AG04450 (cell line): ENCODE results near the gene ATAD3A. TPM values are rescaled to one million over a fixed set of nuclear protein-coding genes. Genes with fewer than 3 reads are reported as not detected.

ENCODE experiments used
- CTCF ChIA-PET: fragments of 300-600, 350-600 bp; formaldehyde crosslinking; extraction: SDS; loops from one replicate; lab custom pipeline; 2022; ENCODE audit warnings: antibody characterized with exemption, inconsistent platforms; lab: Charles Lee
- POLR2A ChIA-PET: fragments of 350-600 bp; formaldehyde crosslinking; extraction: SDS; loops from one replicate; lab custom pipeline; 2021; ENCODE audit warnings: antibody characterized with exemption, inconsistent platforms; lab: Yijun Ruan, JAX
- DNase-seq: peaks from one replicate; pipeline ENCODE4 v3.0.0-alpha.2; 2011; ENCODE audit warnings: low read depth, low spot score
- H3K27ac ChIP-seq: one replicate; pipeline ENCODE4 v1.5.1; 2012; ENCODE audit warnings: low read depth, low read length, control low read depth
- H3K27me3 ChIP-seq: one replicate; pipeline ENCODE4 v1.6.0; 2012; ENCODE audit warnings: low read length; ENCODE audit not compliant: control insufficient read depth, insufficient read depth
- H3K4me3 ChIP-seq: 2 replicates; pipeline ENCODE4 v1.5.1; 2011; ENCODE audit warnings: mild to moderate bottlenecking, low read depth, low read length, control low read depth
- H3K9me3 ChIP-seq: 2 replicates; pipeline ENCODE4 v1.5.1; 2012; ENCODE audit warnings: low read length; ENCODE audit not compliant: control insufficient read depth, insufficient read depth
- CTCF ChIP-seq: IDR thresholded peaks from 2 replicates; pipeline ENCODE4 v1.5.1; 2011; ENCODE audit warnings: low read depth, low read length, control low read depth, inconsistent platforms
- polyA plus RNA-seq: library from polyadenylated mRNA; depleted of rRNA; stranded (reverse); fragments of >200 nt; gene quantifications from 2 replicates; pipeline ENCODE4 v1.2.3, GENCODE V29; 2011

ATAD3A gene
- polyA plus RNA-seq, 1 experiment: 8.5 TPM

GRCh38 chr1:1547011-1547410 lies 35.0 kb downstream of the ATAD3A start:
- CTCF ChIA-PET: no interaction called here
- no peak for TF ChIP-seq CTCF
- POLR2A ChIA-PET: interaction anchor here (0.7 kb wide), 1 partner anchor 15 kb away, joined by 15 read pairs; no protein-coding TSS in a partner anchor

GRCh38 chr1:1547476-1547875 lies 35.5 kb downstream of the ATAD3A start:
- POLR2A ChIA-PET: interaction anchor here (0.8 kb wide), 1 partner anchor 12 kb away, joined by 5 read pairs; no protein-coding TSS in a partner anchor
- CTCF ChIA-PET: no interaction called here
- Histone ChIP-seq H3K27ac (no peak overlapping the region), H3K9me3 (no peaks in the 10 kb centered on the region; the same call in 1 of the 2 replicates), H3K27me3 (no peaks in the 10 kb centered on the region), H3K4me3 (no peak overlapping the region)
- no peak for TF ChIP-seq CTCF
- no peak for DNase-seq

More at GRCh38 chr1:1547011-1547410, 35.0 kb downstream of the ATAD3A start:
- Histone ChIP-seq H3K27me3 (no peaks in the 10 kb centered on the region), H3K9me3 (no peaks in the 10 kb centered on the region; the same call in 1 of the 2 replicates), H3K4me3 (no peak overlapping the region), H3K27ac (no peak overlapping the region)
- DNase-seq: no peak

GRCh38 chr1:1548591-1548990 lies 36.6 kb downstream of the ATAD3A start:
- H3K27me3 ChIP-seq: no peaks in the 10 kb centered on the region
- ChIA-PET POLR2A (interaction anchor here (0.8 kb wide), 1 partner anchor 13 kb away, joined by 5 read pairs; no protein-coding TSS in a partner anchor), CTCF (no interaction called here)
- DNase-seq: no peak
- no peak overlapping the region for H3K4me3 ChIP-seq
- no peak overlapping the region for H3K27ac ChIP-seq
- H3K9me3 ChIP-seq: no peaks in the 10 kb centered on the region; the same call in 1 of the 2 replicates
- TF ChIP-seq CTCF: no peak

- Histone ChIP-seq H3K9me3 (no peaks in the 10 kb centered on the region), H3K4me3 (no peak overlapping the region), H3K27ac (no peak overlapping the region), H3K27me3 (no peaks in the 10 kb centered on the region)
- POLR2A ChIA-PET: no interaction called here
- TF ChIP-seq CTCF: no peak
- no peak for DNase-seq
- CTCF ChIA-PET: interaction anchor here (0.6 kb wide), 1 partner anchor 13 kb away, joined by 3 read pairs; no protein-coding TSS in a partner anchor
These were observed 38.1 kb downstream of the ATAD3A start for GRCh38 chr1:1550087-1550486.

- ChIA-PET CTCF (interaction anchor here (1.3 kb wide), 1 partner anchor 9 kb away, joined by 5 read pairs; no protein-coding TSS in a partner anchor), POLR2A (no interaction called here)
- no peak for DNase-seq
- peak; percentile 53 for TF ChIP-seq CTCF
- no peaks in the 10 kb centered on the region for H3K27me3 ChIP-seq
- H3K9me3 ChIP-seq: no peaks in the 10 kb centered on the region
- no peak overlapping the region for H3K4me3 ChIP-seq
- H3K27ac ChIP-seq: no peak overlapping the region
These were observed 38.9 kb downstream of the ATAD3A start for GRCh38 chr1:1550591-1551432.
